ENCODE results near the gene PDLIM3. TPM values are rescaled to one million over a fixed set of nuclear protein-coding genes. Genes with fewer than 3 reads are reported as not detected.
A peak's percentile ranks its signal among the peaks of the same experiment; 100 is the strongest.
"Not testable (repeated sequence)": the region's sequence is repeated elsewhere in the genome, so short reads cannot be mapped to it uniquely, and the experiment has no call there.

The PDLIM3 gene
- polyA plus RNA-seq, 1 donor = 28.2 TPM

- H3K36me3 ChIP-seq (ENCODE audit: control insufficient read depth, insufficient read depth, low read length) = no peaks in the 10 kb centered on the region
- H3K9me3 ChIP-seq (ENCODE audit: control insufficient read depth, low read depth, low read length) = no peaks in the 10 kb centered on the region
- no CpG with 5 or more reads among the region's 1 CpG for WGBS (ENCODE audit: insufficient coverage, low lambda C conversion rate)
- H3K4me3 ChIP-seq (ENCODE audit: low read length) = no peak overlapping the region
- H3K27me3 ChIP-seq (ENCODE audit: control insufficient read depth, insufficient read depth, low read length) = peaks cover 60% of the 10 kb centered on the region
- H3K4me1 ChIP-seq (ENCODE audit: control insufficient read depth, insufficient read depth, low read length) = peaks cover 2% of the 10 kb centered on the region
- DNase-seq = no peak
- no peak overlapping the region for H3K27ac ChIP-seq (ENCODE audit: low read length)
Observed at GRCh38 chr4:185538806-185539205, 3.5 kb upstream of the PDLIM3 start.

- H3K4me1 ChIP-seq (ENCODE audit: control insufficient read depth, insufficient read depth, low read length) = peaks cover 2% of the 10 kb centered on the region
- H3K27ac ChIP-seq (ENCODE audit: low read length) = no peak overlapping the region
- peaks cover 68% of the 10 kb centered on the region for H3K27me3 ChIP-seq (ENCODE audit: control insufficient read depth, insufficient read depth, low read length)
- no peak overlapping the region for H3K4me3 ChIP-seq (ENCODE audit: low read length)
- no peaks in the 10 kb centered on the region for H3K36me3 ChIP-seq (ENCODE audit: control insufficient read depth, insufficient read depth, low read length)
- DNase-seq = peak in 1 of 2 donors; percentile 17
- no peaks in the 10 kb centered on the region for H3K9me3 ChIP-seq (ENCODE audit: control insufficient read depth, low read depth, low read length)
- 60% methylated on average over 1 of the region's 4 CpGs for WGBS (ENCODE audit: insufficient coverage, low lambda C conversion rate)
Observed at GRCh38 chr4:185536411-185536709, 1.1 kb upstream of the PDLIM3 start.

- H3K27me3 ChIP-seq (ENCODE audit: control insufficient read depth, insufficient read depth, low read length) = peaks cover 63% of the 10 kb centered on the region
- no peak overlapping the region for H3K27ac ChIP-seq (ENCODE audit: low read length)
- no peak for DNase-seq
- 0% methylated on average over 5 of the region's 32 CpGs for WGBS (ENCODE audit: insufficient coverage, low lambda C conversion rate)
- H3K36me3 ChIP-seq (ENCODE audit: control insufficient read depth, insufficient read depth, low read length) = no peaks in the 10 kb centered on the region
- no peaks in the 10 kb centered on the region for H3K9me3 ChIP-seq (ENCODE audit: control insufficient read depth, low read depth, low read length)
- peaks cover 2% of the 10 kb centered on the region for H3K4me1 ChIP-seq (ENCODE audit: control insufficient read depth, insufficient read depth, low read length)
- peak overlapping the region; percentile 23 for H3K4me3 ChIP-seq (ENCODE audit: low read length)
Observed at GRCh38 chr4:185535612-185536410, 504 bp upstream of the PDLIM3 start.

- H3K36me3 ChIP-seq (ENCODE audit: control insufficient read depth, insufficient read depth, low read length) = no peaks in the 10 kb centered on the region
- peaks cover 60% of the 10 kb centered on the region for H3K27me3 ChIP-seq (ENCODE audit: control insufficient read depth, insufficient read depth, low read length)
- DNase-seq = no peak
- H3K27ac ChIP-seq (ENCODE audit: low read length) = no peak overlapping the region
- no peaks in the 10 kb centered on the region for H3K9me3 ChIP-seq (ENCODE audit: control insufficient read depth, low read depth, low read length)
- H3K4me3 ChIP-seq (ENCODE audit: low read length) = peak overlapping the region; percentile 39
- peaks cover 2% of the 10 kb centered on the region for H3K4me1 ChIP-seq (ENCODE audit: control insufficient read depth, insufficient read depth, low read length)
- WGBS (ENCODE audit: insufficient coverage, low lambda C conversion rate) = no CpG with 5 or more reads among the region's 10 CpGs
Observed at GRCh38 chr4:185534511-185534865, 819 bp downstream of the PDLIM3 start.

GRCh38 chr4:185532795-185533324, 2.4 kb downstream of the PDLIM3 start:
- no peaks in the 10 kb centered on the region for H3K36me3 ChIP-seq (ENCODE audit: control insufficient read depth, insufficient read depth, low read length)
- no peak for DNase-seq
- H3K4me3 ChIP-seq (ENCODE audit: low read length) = no peak overlapping the region
- H3K27ac ChIP-seq (ENCODE audit: low read length) = no peak overlapping the region
- WGBS (ENCODE audit: insufficient coverage, low lambda C conversion rate) = 93% methylated on average over 3 of the region's 6 CpGs
- H3K9me3 ChIP-seq (ENCODE audit: control insufficient read depth, low read depth, low read length) = no peaks in the 10 kb centered on the region
- H3K4me1 ChIP-seq (ENCODE audit: control insufficient read depth, insufficient read depth, low read length) = peaks cover 2% of the 10 kb centered on the region
- peaks cover 56% of the 10 kb centered on the region for H3K27me3 ChIP-seq (ENCODE audit: control insufficient read depth, insufficient read depth, low read length)

- H3K4me3 ChIP-seq (ENCODE audit: low read length) = no peak overlapping the region
- DNase-seq = no peak
- no peak overlapping the region for H3K27ac ChIP-seq (ENCODE audit: low read length)
- 96% methylated on average over 3 of the region's 7 CpGs for WGBS (ENCODE audit: insufficient coverage, low lambda C conversion rate)
- peaks cover 2% of the 10 kb centered on the region for H3K4me1 ChIP-seq (ENCODE audit: control insufficient read depth, insufficient read depth, low read length)
- no peaks in the 10 kb centered on the region for H3K36me3 ChIP-seq (ENCODE audit: control insufficient read depth, insufficient read depth, low read length)
- peaks cover 50% of the 10 kb centered on the region for H3K27me3 ChIP-seq (ENCODE audit: control insufficient read depth, insufficient read depth, low read length)
- H3K9me3 ChIP-seq (ENCODE audit: control insufficient read depth, low read depth, low read length) = no peaks in the 10 kb centered on the region
Observed at GRCh38 chr4:185532293-185532692, 3.0 kb downstream of the PDLIM3 start.

GRCh38 chr4:185531654-185532053, 3.7 kb downstream of the PDLIM3 start:
- not testable (repeated sequence) for H3K4me3 ChIP-seq (ENCODE audit: low read length); H3K36me3 ChIP-seq (ENCODE audit: control insufficient read depth, insufficient read depth, low read length); H3K27ac ChIP-seq (ENCODE audit: low read length); H3K4me1 ChIP-seq (ENCODE audit: control insufficient read depth, insufficient read depth, low read length); H3K9me3 ChIP-seq (ENCODE audit: control insufficient read depth, low read depth, low read length); DNase-seq
- no CpG with 5 or more reads among the region's 11 CpGs for WGBS (ENCODE audit: insufficient coverage, low lambda C conversion rate)
- H3K27me3 ChIP-seq (ENCODE audit: control insufficient read depth, insufficient read depth, low read length) = peaks cover 46% of the 10 kb centered on the region

GRCh38 chr4:185529413-185529812, 5.9 kb downstream of the PDLIM3 start:
- no CpG with 5 or more reads among the region's 8 CpGs for WGBS (ENCODE audit: insufficient coverage, low lambda C conversion rate)
- Histone ChIP-seq H3K4me3 (ENCODE audit: low read length) (no peak overlapping the region), H3K4me1 (ENCODE audit: control insufficient read depth, insufficient read depth, low read length) (no peaks in the 10 kb centered on the region), H3K36me3 (ENCODE audit: control insufficient read depth, insufficient read depth, low read length) (no peaks in the 10 kb centered on the region), H3K9me3 (ENCODE audit: control insufficient read depth, low read depth, low read length) (no peaks in the 10 kb centered on the region), H3K27me3 (ENCODE audit: control insufficient read depth, insufficient read depth, low read length) (peaks cover 26% of the 10 kb centered on the region), H3K27ac (ENCODE audit: low read length) (no peak overlapping the region)
- no peak for DNase-seq

GRCh38 chr4:185524888-185525863, 10.1 kb downstream of the PDLIM3 start:
- Histone ChIP-seq H3K27me3 (ENCODE audit: control insufficient read depth, insufficient read depth, low read length) (peaks cover 10% of the 10 kb centered on the region), H3K36me3 (ENCODE audit: control insufficient read depth, insufficient read depth, low read length) (no peaks in the 10 kb centered on the region), H3K4me1 (ENCODE audit: control insufficient read depth, insufficient read depth, low read length) (no peaks in the 10 kb centered on the region), H3K27ac (ENCODE audit: low read length) (no peak overlapping the region), H3K9me3 (ENCODE audit: control insufficient read depth, low read depth, low read length) (no peaks in the 10 kb centered on the region), H3K4me3 (ENCODE audit: low read length) (no peak overlapping the region)
- no CpG with 5 or more reads among the region's 5 CpGs for WGBS (ENCODE audit: insufficient coverage, low lambda C conversion rate)
- no peak for DNase-seq

- Histone ChIP-seq H3K9me3 (ENCODE audit: control insufficient read depth, low read depth, low read length) (no peaks in the 10 kb centered on the region), H3K27ac (ENCODE audit: low read length) (no peak overlapping the region)
Observed at GRCh38 chr4:185523862-185524261, 11.4 kb downstream of the PDLIM3 start.

More at GRCh38 chr4:185523862-185524261, 11.4 kb downstream of the PDLIM3 start:
- 83% methylated on average over 1 of the region's 7 CpGs for WGBS (ENCODE audit: insufficient coverage, low lambda C conversion rate)
- no peaks in the 10 kb centered on the region for H3K4me1 ChIP-seq (ENCODE audit: control insufficient read depth, insufficient read depth, low read length)
- no peaks in the 10 kb centered on the region for H3K36me3 ChIP-seq (ENCODE audit: control insufficient read depth, insufficient read depth, low read length)
- no peak for DNase-seq
- no peaks in the 10 kb centered on the region for H3K27me3 ChIP-seq (ENCODE audit: control insufficient read depth, insufficient read depth, low read length)
- no peak overlapping the region for H3K4me3 ChIP-seq (ENCODE audit: low read length)

All from large intestine (tissue), 3 donors.